GM10266 (cell line): ENCODE results near the gene PLEK2.

Experiments
- DNase-seq: peaks from one replicate; pipeline ENCODE4 v3.0.0; 2012; ENCODE audit errors: extremely low spot score
- CTCF ChIP-seq: IDR thresholded peaks from 2 replicates; pipeline ENCODE4 v1.5.1; 2012; ENCODE audit warnings: mild to moderate bottlenecking, low read depth; ENCODE audit not compliant: control insufficient read depth, insufficient read depth; ENCODE audit errors: missing control alignments

PLEK2 gene

GRCh38 chr14:67397536-67397935 lies 14.4 kb downstream of the PLEK2 start:
- no peak for TF ChIP-seq CTCF
- DNase-seq: no peak

GRCh38 chr14:67396381-67396970 lies 15.5 kb downstream of the PLEK2 start:
- TF ChIP-seq CTCF: no peak
- DNase-seq: no peak

GRCh38 chr14:67395876-67396189 lies 16.1 kb downstream of the PLEK2 start:
- TF ChIP-seq CTCF: no peak
- DNase-seq: no peak

GRCh38 chr14:67395086-67395875 lies 16.7 kb downstream of the PLEK2 start:
- DNase-seq: no peak
- no peak for TF ChIP-seq CTCF

- no peak for DNase-seq
- no peak for TF ChIP-seq CTCF
Observed at GRCh38 chr14:67393689-67394088, 18.3 kb downstream of the PLEK2 start.

GRCh38 chr14:67392800-67393199 lies 19.2 kb downstream of the PLEK2 start:
- TF ChIP-seq CTCF: no peak
- DNase-seq: no peak

- no peak for DNase-seq
- TF ChIP-seq CTCF: no peak
Observed at GRCh38 chr14:67392123-67392522, 19.8 kb downstream of the PLEK2 start.
